Tibial nerve (tissue), 4 donors: Measurements from ENCODE around the gene NAIF1. TPM values are rescaled to one million over a fixed set of nuclear protein-coding genes. Genes with fewer than 3 reads are reported as not detected.

Experiments used
- DNase-seq, 2 donors: peaks; one replicate each; pipeline ENCODE4 v3.0.0-alpha.2; 2019; ENCODE audit warnings: low spot score in 2 of 2
- H3K27ac ChIP-seq, 4 donors: fragments of 200-600 bp; sonication (generic) in 3 of 4; one replicate each; pipeline ENCODE4 v1.5.1; 2017 to 2019; ENCODE audit warnings: mild to moderate bottlenecking in 1 of 4
- H3K27me3 ChIP-seq, 2 donors: fragments of 200-600 bp; sonication (generic) in 1 of 2; one replicate each; pipeline versions ENCODE4 v1.5.1 to v1.6.0; 2017 to 2019
- H3K36me3 ChIP-seq, 3 donors: fragments of 200-600 bp; sonication (generic); one replicate each; pipeline ENCODE4 v1.5.1; 2018 to 2019
- H3K4me1 ChIP-seq, 4 donors: fragments of 200-600 bp; sonication (generic) in 3 of 4; one replicate each; pipeline ENCODE4 v1.5.1; 2017 to 2019
- H3K4me3 ChIP-seq, 4 donors: fragments of 200-600 bp; sonication (generic) in 3 of 4; one replicate each; pipeline ENCODE4 v1.5.1; 2017 to 2019; ENCODE audit warnings: mild to moderate bottlenecking in 1 of 4, moderate library complexity in 1 of 4
- H3K9me3 ChIP-seq, 4 donors: fragments of 200-600 bp; sonication (generic) in 3 of 4; one replicate each; pipeline ENCODE4 v1.5.1; 2017 to 2019
- CTCF ChIP-seq, 5 experiments: fragments of 200-600 bp in 3 of 5; fragments of 450-650 bp in 2 of 5; sonication (generic) in 3 of 5; IDR thresholded peaks; one replicate each; pipeline ENCODE4 v1.5.1; 2016 to 2019; ENCODE audit warnings: antibody characterized with exemption in 5 of 5, mild to moderate bottlenecking in 3 of 5, moderate library complexity in 2 of 5
- EP300 ChIP-seq, 2 donors: sonication (generic); formaldehyde crosslinking; IDR thresholded peaks; one replicate each; pipeline ENCODE4 v1.6.1; 2017; ENCODE audit warnings: antibody characterized with exemption in 2 of 2, mild to moderate bottlenecking in 1 of 2
- POLR2A ChIP-seq, 2 donors: fragments of 450-650 bp; IDR thresholded peaks; one replicate each; pipeline ENCODE4 v1.6.1; 2017; ENCODE audit warnings: antibody characterized with exemption in 2 of 2, mild to moderate bottlenecking in 2 of 2, moderate library complexity in 2 of 2
- WGBS, 2 donors: methylation state at CpG; one replicate each; pipeline ENCODE4 v1.1.5; 2018; 5-methylcytosine and 5-hydroxymethylcytosine counted together
- total RNA-seq, 4 donors: library from RNA; depleted of rRNA; stranded (reverse); fragments of >200 nt; gene quantifications; one replicate each; pipeline ENCODE4 v1.1.0, GENCODE V29; 2016

NAIF1 gene
- total RNA-seq, 4 donors from 2014 or later = 5.4 to 11.2 (median 8.1) TPM

GRCh38 chr9:128101231-128101661, 34.1 kb upstream of the NAIF1 start:
- WGBS, 2 donors = 79 to 80% methylated on average over 12 of the region's 12 CpGs
- no peak for TF ChIP-seq CTCF (IDR thresholded peaks at IDR 0.05)
- no peak for TF ChIP-seq POLR2A (IDR thresholded peaks at IDR 0.05)
- TF ChIP-seq EP300 (IDR thresholded peaks at IDR 0.05) = no peak

GRCh38 chr9:128100581-128100980, 33.5 kb upstream of the NAIF1 start:
- no peak for TF ChIP-seq POLR2A (IDR thresholded peaks at IDR 0.05)
- WGBS, 2 donors = 78% methylated on average over 9 to 10 of the region's 10 CpGs
- no peaks in the 10 kb centered on the region for H3K27me3 ChIP-seq
- H3K4me3 ChIP-seq = peak overlapping the region in 2 of 4 donors; percentile 41 to 52
- peaks cover 0 to 60% (median 37%) of the 10 kb centered on the region in 4 donors for H3K4me1 ChIP-seq
- H3K36me3 ChIP-seq = peaks cover 0 to 43% (median 22%) of the 10 kb centered on the region in 3 donors
- DNase-seq = no peak
- H3K9me3 ChIP-seq = no peaks in the 10 kb centered on the region
- peak overlapping the region; percentile 83 to 99 (median 92) for H3K27ac ChIP-seq

More at GRCh38 chr9:128101231-128101661, 34.1 kb upstream of the NAIF1 start:
- no peak for DNase-seq
- peaks cover 0 to 56% (median 36%) of the 10 kb centered on the region in 4 donors for H3K4me1 ChIP-seq
- peak overlapping the region in 2 of 4 donors; percentile 95 to 99 for H3K27ac ChIP-seq
- H3K9me3 ChIP-seq = no peaks in the 10 kb centered on the region
- peaks cover 0 to 50% (median 28%) of the 10 kb centered on the region in 3 donors for H3K36me3 ChIP-seq
- no peaks in the 10 kb centered on the region for H3K27me3 ChIP-seq
- no peak overlapping the region for H3K4me3 ChIP-seq

GRCh38 chr9:128099932-128100491, 32.9 kb upstream of the NAIF1 start:
- Histone ChIP-seq H3K4me1 (peaks cover 0 to 65% (median 42%) of the 10 kb centered on the region in 4 donors), H3K36me3 (peaks cover 0 to 37% (median 19%) of the 10 kb centered on the region in 3 donors), H3K27ac (peak overlapping the region; percentile 83 to 99 (median 92)), H3K4me3 (peak overlapping the region in 2 of 4 donors; percentile 41 to 52), H3K27me3 (no peaks in the 10 kb centered on the region), H3K9me3 (no peaks in the 10 kb centered on the region)
- no peak for TF ChIP-seq CTCF (IDR thresholded peaks at IDR 0.05)
- no peak for TF ChIP-seq POLR2A (IDR thresholded peaks at IDR 0.05)
- no peak for TF ChIP-seq EP300 (IDR thresholded peaks at IDR 0.05)
- DNase-seq = no peak
- 58 to 61% methylated on average over 14 to 16 of the region's 16 CpGs for WGBS, 2 donors

- no peaks in the 10 kb centered on the region for H3K9me3 ChIP-seq
- TF ChIP-seq CTCF (IDR thresholded peaks at IDR 0.05) (no peak), POLR2A (IDR thresholded peaks at IDR 0.05) (no peak), EP300 (IDR thresholded peaks at IDR 0.05) (no peak)
- H3K27me3 ChIP-seq = no peaks in the 10 kb centered on the region
- H3K27ac ChIP-seq = peak overlapping the region; percentile 83 to 99 (median 92)
- H3K36me3 ChIP-seq = peaks cover 0 to 35% (median 19%) of the 10 kb centered on the region in 3 donors
- H3K4me1 ChIP-seq = peaks cover 0 to 70% (median 48%) of the 10 kb centered on the region in 4 donors
- no peak for DNase-seq
- WGBS, 2 donors = 45 to 56% methylated on average over 15 to 16 of the region's 16 CpGs
- peak overlapping the region; percentile 35 to 52 (median 42) for H3K4me3 ChIP-seq
Measured at GRCh38 chr9:128099231-128099931, 32.3 kb upstream of the NAIF1 start.

- H3K4me1 ChIP-seq = peaks cover 0 to 75% (median 54%) of the 10 kb centered on the region in 4 donors
Measured at GRCh38 chr9:128098297-128099230, 31.4 kb upstream of the NAIF1 start.

More at GRCh38 chr9:128098297-128099230, 31.4 kb upstream of the NAIF1 start:
- 4% methylated on average over 30 to 31 of the region's 32 CpGs for WGBS, 2 donors
- DNase-seq = peak; percentile 91
- peak overlapping the region; percentile 35 to 52 (median 42) for H3K4me3 ChIP-seq
- TF ChIP-seq POLR2A (IDR thresholded peaks at IDR 0.05) = peak; percentile 92 to 95
- peak; percentile 91 to 96 for TF ChIP-seq EP300 (IDR thresholded peaks at IDR 0.05)
- peak in 2 of 5 experiments; percentile 9 to 34 for TF ChIP-seq CTCF (IDR thresholded peaks at IDR 0.05)
- H3K27ac ChIP-seq = peak overlapping the region; percentile 83 to 99 (median 92)
- no peaks in the 10 kb centered on the region for H3K27me3 ChIP-seq
- H3K9me3 ChIP-seq = no peaks in the 10 kb centered on the region
- H3K36me3 ChIP-seq = peaks cover 0 to 27% (median 18%) of the 10 kb centered on the region in 3 donors
